CD8-positive, alpha-beta memory T cell (primary cell): ENCODE data around the gene WDR73. TPM values are rescaled to one million over a fixed set of nuclear protein-coding genes. Genes with fewer than 3 reads are reported as not detected.

Source experiments
- CTCF ChIA-PET: fragments of 350-600 bp; sonication (Branson Sonifier 250); formaldehyde crosslinking; loops from one replicate; lab custom pipeline; 2021; ENCODE audit warnings: antibody characterized with exemption; lab: Charles Lee
- POLR2A ChIA-PET: fragments of 350-600 bp; sonication (Branson Sonifier 250); formaldehyde crosslinking; loops from one replicate; lab custom pipeline; 2021; ENCODE audit warnings: antibody characterized with exemption; lab: Charles Lee
- DNase-seq, 5 donors: peaks; one replicate each; pipeline versions ENCODE4 v3.0.0 to v3.0.0-alpha.2; 2020 to 2022; ENCODE audit warnings: mixed read lengths in 1 of 5
- H3K27ac ChIP-seq: one replicate; pipeline ENCODE4 v1.7.0; 2013; ENCODE audit warnings: low read depth, mild to moderate bottlenecking, low read length, moderate library complexity
- H3K27me3 ChIP-seq: 2 replicates; pipeline ENCODE4 v1.7.0; 2013; ENCODE audit warnings: low read length, mild to moderate bottlenecking; ENCODE audit not compliant: insufficient read depth, poor library complexity, severe bottlenecking
- H3K36me3 ChIP-seq: 2 replicates; pipeline ENCODE4 v1.7.0; 2013; ENCODE audit warnings: mild to moderate bottlenecking, low read length, moderate library complexity; ENCODE audit not compliant: insufficient read depth
- H3K4me1 ChIP-seq: 2 replicates; pipeline ENCODE4 v1.7.0; 2013; ENCODE audit warnings: mild to moderate bottlenecking, low read length, moderate library complexity; ENCODE audit not compliant: insufficient read depth
- H3K4me3 ChIP-seq: 2 replicates; pipeline ENCODE4 v1.7.0; 2013; ENCODE audit warnings: mild to moderate bottlenecking, low read length
- H3K9me3 ChIP-seq: 2 replicates; pipeline ENCODE4 v1.7.0; 2013; ENCODE audit warnings: mild to moderate bottlenecking, low read length
- H3K27ac Mint-ChIP-seq, 8 donors: one replicate each; pipeline ENCODE4 v1.8.0; 2020 to 2021; ENCODE audit warnings: mixed read lengths in 8 of 8, mild to moderate bottlenecking in 6 of 8, inconsistent platforms in 3 of 8, moderate library complexity in 3 of 8
- H3K27me3 Mint-ChIP-seq, 2 donors: one replicate each; pipeline ENCODE4 v1.8.0; 2020 to 2021; ENCODE audit warnings: mixed read lengths in 2 of 2, mild to moderate bottlenecking in 1 of 2, moderate library complexity in 1 of 2
- H3K36me3 Mint-ChIP-seq, 3 donors: one replicate each; pipeline ENCODE4 v1.8.0; 2020 to 2021; ENCODE audit warnings: mixed read lengths in 3 of 3, inconsistent platforms in 1 of 3, mild to moderate bottlenecking in 1 of 3
- H3K4me1 Mint-ChIP-seq, 3 donors: one replicate each; pipeline ENCODE4 v1.8.0; 2020 to 2021; ENCODE audit warnings: mixed read lengths in 3 of 3, inconsistent platforms in 1 of 3, mild to moderate bottlenecking in 1 of 3
- H3K4me3 Mint-ChIP-seq, 7 donors: one replicate each; pipeline ENCODE4 v1.8.0; 2020 to 2021; ENCODE audit warnings: mixed read lengths in 7 of 7, mild to moderate bottlenecking in 6 of 7, moderate library complexity in 4 of 7, inconsistent platforms in 2 of 7
- H3K9me3 Mint-ChIP-seq, 5 donors: one replicate each; pipeline ENCODE4 v1.8.0; 2020 to 2022; ENCODE audit warnings: mixed read lengths in 5 of 5, mild to moderate bottlenecking in 3 of 5, moderate library complexity in 2 of 5, inconsistent platforms in 1 of 5
- polyA plus RNA-seq: library from polyadenylated mRNA; unstranded; fragments of 300-500 nt; fragmentation: Illumina TruSeq; gene quantifications from one replicate; pipeline ENCODE4 v1.2.3, GENCODE V29; 2021
- total RNA-seq, 2 experiments: library from RNA; stranded (reverse); gene quantifications; one replicate each; pipeline ENCODE4 v1.2.3, GENCODE V29; 2021

The WDR73 gene
- total and polyA plus RNA-seq, 3 experiments from 2014 or later: 14.8 to 27.7 (median 26.7) TPM

DNA sequence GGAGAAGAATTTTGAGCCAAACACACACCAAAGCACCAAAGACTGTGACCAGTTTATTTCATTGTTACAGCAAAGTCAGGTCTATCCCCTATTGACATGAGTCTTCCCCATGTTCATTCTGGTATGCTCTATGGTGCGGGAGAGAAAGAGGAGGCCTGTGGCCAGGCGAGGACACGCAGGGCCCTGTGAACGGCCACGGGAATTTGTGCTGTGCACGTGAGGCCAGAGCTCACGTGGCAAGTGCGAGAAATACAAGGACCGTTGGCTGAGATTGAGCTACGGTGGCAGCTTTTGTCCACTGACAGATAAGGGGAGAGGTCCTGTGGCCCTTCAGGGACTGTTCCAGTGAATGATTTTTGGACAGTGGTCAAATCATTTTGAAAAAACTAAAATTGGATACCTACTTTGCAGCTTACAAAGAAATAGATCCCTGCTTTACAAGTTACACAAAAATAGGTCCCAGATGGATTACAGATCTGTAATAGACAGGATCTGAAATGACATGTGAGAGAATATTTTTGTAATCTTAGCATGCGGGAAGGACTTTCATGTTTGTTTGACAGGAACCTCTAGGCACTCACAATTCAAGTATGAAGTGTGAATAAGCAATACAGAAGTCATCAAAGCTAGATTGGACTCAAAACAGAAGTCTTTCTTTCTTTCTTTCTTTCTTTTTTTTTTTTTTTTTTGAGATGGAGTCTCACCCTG is 44.1 kb downstream of the WDR73 start:
- ChIA-PET POLR2A (no interaction called here), CTCF (interaction anchor here (1.0 to 1.3 kb wide), 3 partner anchors 11 to 39 kb away, joined by 3 read pairs; no protein-coding TSS in a partner anchor)
- H3K9me3 Mint-ChIP-seq: no peaks in the 10 kb centered on the region
- H3K9me3 ChIP-seq: no peaks in the 10 kb centered on the region
- H3K4me1 Mint-ChIP-seq: peaks cover 28 to 44% (median 32%) of the 10 kb centered on the region in 3 donors
- peaks cover 13% of the 10 kb centered on the region for H3K4me1 ChIP-seq
- H3K27me3 Mint-ChIP-seq: no peaks in the 10 kb centered on the region
- H3K27me3 ChIP-seq: no peaks in the 10 kb centered on the region
- H3K4me3 Mint-ChIP-seq: no peak overlapping the region
- no peak overlapping the region for H3K4me3 ChIP-seq
- H3K36me3 ChIP-seq: no peaks in the 10 kb centered on the region
- peaks cover 3 to 54% (median 18%) of the 10 kb centered on the region in 3 donors for H3K36me3 Mint-ChIP-seq
- H3K27ac Mint-ChIP-seq: peak overlapping the region in 1 of 8 donors; percentile 75
- no peak for DNase-seq
- H3K27ac ChIP-seq: no peak overlapping the region

DNA sequence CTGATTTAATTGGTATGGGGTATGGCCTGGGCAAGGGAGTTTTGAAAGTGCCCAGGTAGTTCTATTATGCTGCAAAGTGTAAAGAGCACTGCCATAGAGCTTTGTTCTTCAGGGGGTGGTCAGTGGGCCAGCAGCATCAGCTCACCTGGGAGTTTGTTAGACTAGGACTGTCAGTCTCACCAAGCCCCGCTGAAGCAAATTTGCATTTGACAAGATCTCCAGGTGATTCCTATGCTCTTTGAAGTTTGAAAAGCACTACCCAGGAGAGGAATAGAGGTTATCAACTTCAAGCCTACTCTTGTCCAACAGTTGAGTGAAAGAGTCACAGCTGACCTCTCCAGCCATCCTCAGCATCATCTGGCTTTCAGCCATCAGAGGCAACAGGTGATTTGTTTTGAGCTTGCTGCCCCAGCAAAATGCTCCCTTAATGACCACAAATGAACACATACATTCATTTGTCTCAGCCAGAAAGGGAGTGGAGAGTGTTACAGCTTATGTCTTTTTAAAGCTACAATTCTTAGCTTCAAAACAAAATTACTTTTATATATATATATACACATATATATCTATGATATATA is 45.3 kb downstream of the WDR73 start:
- POLR2A ChIA-PET: interaction anchor here (0.5 to 0.8 kb wide), 2 partner anchors 13 to 37 kb away, joined by 3 to 4 read pairs; no protein-coding TSS in a partner anchor
- Histone ChIP-seq H3K27me3 (no peaks in the 10 kb centered on the region), H3K9me3 (no peaks in the 10 kb centered on the region), H3K36me3 (no peaks in the 10 kb centered on the region), H3K4me3 (no peak overlapping the region), H3K4me1 (peaks cover 20% of the 10 kb centered on the region), H3K27ac (no peak overlapping the region)
- H3K4me3 Mint-ChIP-seq: peak overlapping the region in 1 of 7 donors; percentile 69
- peaks cover 3 to 57% (median 15%) of the 10 kb centered on the region in 3 donors for H3K36me3 Mint-ChIP-seq
- peaks cover 37 to 55% (median 40%) of the 10 kb centered on the region in 3 donors for H3K4me1 Mint-ChIP-seq
- no peaks in the 10 kb centered on the region for H3K9me3 Mint-ChIP-seq
- H3K27me3 Mint-ChIP-seq: no peaks in the 10 kb centered on the region
- CTCF ChIA-PET: interaction anchor here (1.0 to 1.4 kb wide), 2 partner anchors 9 to 29 kb away, joined by 3 read pairs; no protein-coding TSS in a partner anchor
- no peak for DNase-seq
- H3K27ac Mint-ChIP-seq: peak overlapping the region in 1 of 8 donors; percentile 59

DNA sequence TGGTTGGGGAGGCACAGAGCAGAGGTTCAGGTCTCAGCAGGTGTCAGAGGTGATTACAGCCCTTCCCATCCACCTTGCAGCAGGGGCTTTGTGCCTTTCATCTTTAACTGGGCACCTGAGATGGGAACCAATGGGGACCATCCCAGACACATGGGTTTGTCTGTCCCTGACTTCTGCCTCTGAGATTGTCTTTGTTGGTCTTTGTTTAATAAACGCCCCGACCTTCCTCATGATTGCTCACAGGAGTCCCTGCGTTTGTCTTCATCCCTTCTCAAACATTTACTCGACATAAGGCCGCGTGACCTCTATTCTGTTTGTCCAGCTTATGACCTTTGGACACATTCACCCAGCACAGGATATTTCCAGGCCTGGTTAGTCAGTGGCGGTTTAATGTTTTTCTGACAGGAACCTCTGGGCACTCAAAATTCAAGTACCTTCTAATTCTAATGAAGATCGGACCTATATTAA is 47.4 kb downstream of the WDR73 start:
- Histone ChIP-seq H3K27ac (no peak overlapping the region), H3K27me3 (no peaks in the 10 kb centered on the region), H3K9me3 (no peaks in the 10 kb centered on the region), H3K4me1 (peaks cover 20% of the 10 kb centered on the region), H3K4me3 (no peak overlapping the region), H3K36me3 (no peaks in the 10 kb centered on the region)
- Mint-ChIP-seq H3K27me3 (no peaks in the 10 kb centered on the region), H3K27ac (peak overlapping the region in 4 of 8 donors; percentile 1 to 51 (median 42)), H3K4me3 (no peak overlapping the region), H3K4me1 (peaks cover 46 to 65% (median 52%) of the 10 kb centered on the region in 3 donors), H3K9me3 (no peaks in the 10 kb centered on the region), H3K36me3 (peaks cover 3 to 52% (median 12%) of the 10 kb centered on the region in 3 donors)
- no peak for DNase-seq
- ChIA-PET CTCF (no interaction called here), POLR2A (no interaction called here)

DNA sequence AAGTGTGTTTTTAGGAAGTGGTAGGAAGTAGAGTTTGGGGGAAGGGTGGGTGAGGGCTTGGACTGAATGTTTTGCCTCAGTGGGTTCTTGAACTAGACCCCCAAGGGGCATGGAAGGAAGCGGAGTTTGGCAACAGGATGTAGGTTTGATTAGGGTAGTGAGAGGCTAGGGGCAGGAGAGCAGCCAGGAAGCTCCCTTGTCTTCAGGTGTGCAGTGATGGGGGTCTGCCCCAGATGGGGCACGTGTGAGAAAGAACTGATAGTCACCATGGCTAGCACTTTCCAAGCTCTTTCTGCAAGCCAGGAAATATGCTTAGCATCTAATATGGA is 48.6 kb downstream of the WDR73 start:
- DNase-seq: no peak
- Histone ChIP-seq H3K9me3 (no peaks in the 10 kb centered on the region), H3K36me3 (no peaks in the 10 kb centered on the region), H3K4me3 (no peak overlapping the region), H3K27me3 (no peaks in the 10 kb centered on the region), H3K4me1 (peaks cover 20% of the 10 kb centered on the region), H3K27ac (peak overlapping the region; percentile 35)
- peak overlapping the region; percentile 5 to 86 (median 75) for H3K4me3 Mint-ChIP-seq
- H3K27ac Mint-ChIP-seq: peak overlapping the region; percentile 15 to 96 (median 84)
- no peaks in the 10 kb centered on the region for H3K9me3 Mint-ChIP-seq
- no peaks in the 10 kb centered on the region for H3K27me3 Mint-ChIP-seq
- H3K36me3 Mint-ChIP-seq: peaks cover 3 to 56% (median 12%) of the 10 kb centered on the region in 3 donors
- CTCF ChIA-PET: interaction anchor here (0.7 to 2.0 kb wide), 6 partner anchors 10 to 111 kb away, joined by 3 to 7 read pairs (median 4); partner anchors contain the start of genes SEC11A and WDR73
- peaks cover 50 to 71% (median 60%) of the 10 kb centered on the region in 3 donors for H3K4me1 Mint-ChIP-seq
- POLR2A ChIA-PET: interaction anchor here (0.6 to 1.3 kb wide), 4 partner anchors 9 to 26 kb away, joined by 3 to 4 read pairs (median 4); no protein-coding TSS in a partner anchor

DNA sequence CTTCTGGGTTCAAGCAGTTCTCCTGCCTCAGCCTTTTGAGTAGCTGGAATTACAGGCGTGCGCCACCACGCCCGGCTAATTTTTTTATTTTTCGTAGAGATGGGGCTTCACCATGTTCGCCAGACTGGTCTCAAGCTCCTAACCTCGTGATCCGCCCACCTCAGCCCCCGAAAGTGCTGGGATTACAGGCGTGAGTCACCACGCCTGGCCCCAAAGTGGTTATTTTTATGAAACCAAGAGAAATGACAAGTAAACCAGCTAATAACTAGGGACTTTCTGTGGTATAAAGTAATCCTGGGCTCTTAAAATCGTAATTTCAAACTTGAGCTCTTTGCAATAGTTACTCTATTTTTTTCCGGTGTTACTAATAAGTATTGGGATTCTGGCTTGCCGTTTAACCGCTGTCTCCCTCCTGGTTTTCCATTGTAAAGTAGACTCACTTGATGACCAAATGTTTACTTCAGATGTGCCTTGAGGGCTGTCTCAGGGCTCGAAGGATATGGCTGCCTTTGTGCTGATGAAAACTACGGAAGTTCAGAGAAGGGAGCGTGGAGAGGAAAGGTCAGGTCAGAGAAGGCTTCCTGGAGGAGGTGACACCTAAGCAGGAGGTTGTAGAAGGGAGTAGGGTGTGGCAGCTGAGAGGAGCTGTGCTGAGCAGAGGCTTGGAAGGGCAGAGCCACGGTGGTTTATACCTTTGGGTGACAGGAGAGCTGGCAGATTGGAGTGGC is 49.1 kb downstream of the WDR73 start:
- Mint-ChIP-seq H3K27me3 (no peaks in the 10 kb centered on the region), H3K27ac (peak overlapping the region; percentile 15 to 96 (median 84)), H3K9me3 (no peaks in the 10 kb centered on the region), H3K4me3 (peak overlapping the region; percentile 5 to 86 (median 75)), H3K4me1 (peaks cover 52 to 74% (median 65%) of the 10 kb centered on the region in 3 donors), H3K36me3 (peaks cover 3 to 57% (median 12%) of the 10 kb centered on the region in 3 donors)
- H3K27ac ChIP-seq: peak overlapping the region; percentile 35
- no peaks in the 10 kb centered on the region for H3K9me3 ChIP-seq
- H3K4me1 ChIP-seq: peaks cover 20% of the 10 kb centered on the region
- CTCF ChIA-PET: interaction anchor here (0.7 to 2.0 kb wide), 6 partner anchors 10 to 111 kb away, joined by 3 to 7 read pairs (median 4); partner anchors contain the start of genes SEC11A and WDR73
- peak in 2 of 5 donors; percentile 24 to 63 for DNase-seq
- H3K27me3 ChIP-seq: no peaks in the 10 kb centered on the region
- no peak overlapping the region for H3K4me3 ChIP-seq
- H3K36me3 ChIP-seq: no peaks in the 10 kb centered on the region
- POLR2A ChIA-PET: interaction anchor here (0.6 to 1.3 kb wide), 4 partner anchors 8 to 27 kb away, joined by 3 to 4 read pairs (median 4); no protein-coding TSS in a partner anchor

DNA sequence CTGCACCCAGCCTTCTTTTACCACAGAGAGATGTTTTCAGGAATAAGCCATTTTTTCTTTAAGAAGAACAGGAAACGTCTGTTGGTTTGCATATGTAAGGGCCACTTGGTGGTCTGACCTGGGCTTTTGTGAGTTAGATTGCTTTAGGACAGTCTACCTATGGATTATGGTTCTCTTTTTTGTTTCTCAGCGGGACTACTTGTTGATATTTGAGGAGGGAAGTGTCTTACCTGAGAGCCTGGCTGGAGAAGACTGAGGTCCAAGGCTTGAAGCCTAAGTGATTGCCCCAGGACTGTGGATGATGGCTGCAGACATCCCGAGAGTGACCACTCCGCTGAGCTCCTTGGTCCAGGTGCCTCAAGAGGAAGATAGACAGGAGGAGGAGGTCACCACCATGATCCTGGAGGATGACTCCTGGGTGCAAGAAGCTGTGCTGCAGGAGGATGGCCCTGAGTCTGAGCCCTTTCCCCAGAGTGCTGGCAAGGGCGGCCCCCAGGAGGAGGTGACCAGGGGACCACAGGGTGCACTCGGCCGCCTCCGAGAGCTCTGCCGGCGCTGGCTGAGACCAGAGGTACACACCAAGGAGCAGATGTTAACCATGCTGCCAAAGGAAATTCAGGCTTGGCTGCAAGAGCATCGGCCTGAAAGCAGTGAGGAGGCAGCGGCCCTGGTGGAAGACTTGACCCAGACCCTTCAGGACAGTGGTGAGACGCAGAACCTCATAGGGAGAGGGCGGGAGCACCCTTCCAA is 50.3 kb downstream of the WDR73 start:
- ChIA-PET CTCF (interaction anchor here (1.8 to 2.0 kb wide), 2 partner anchors 16 to 112 kb away, joined by 5 to 7 read pairs; partner anchors contain the start of gene SEC11A), POLR2A (no interaction called here)
- Histone ChIP-seq H3K27me3 (no peaks in the 10 kb centered on the region), H3K4me1 (peaks cover 32% of the 10 kb centered on the region), H3K27ac (no peak overlapping the region), H3K36me3 (no peaks in the 10 kb centered on the region), H3K9me3 (no peaks in the 10 kb centered on the region), H3K4me3 (no peak overlapping the region)
- peaks cover 3 to 47% (median 9%) of the 10 kb centered on the region in 3 donors for H3K36me3 Mint-ChIP-seq
- no peak for DNase-seq
- no peaks in the 10 kb centered on the region for H3K9me3 Mint-ChIP-seq
- H3K27me3 Mint-ChIP-seq: no peaks in the 10 kb centered on the region
- H3K4me1 Mint-ChIP-seq: peaks cover 52 to 77% (median 76%) of the 10 kb centered on the region in 3 donors
- H3K4me3 Mint-ChIP-seq: peak overlapping the region; percentile 5 to 75 (median 67)
- H3K27ac Mint-ChIP-seq: peak overlapping the region in 6 of 8 donors; percentile 49 to 98 (median 80)

DNA sequence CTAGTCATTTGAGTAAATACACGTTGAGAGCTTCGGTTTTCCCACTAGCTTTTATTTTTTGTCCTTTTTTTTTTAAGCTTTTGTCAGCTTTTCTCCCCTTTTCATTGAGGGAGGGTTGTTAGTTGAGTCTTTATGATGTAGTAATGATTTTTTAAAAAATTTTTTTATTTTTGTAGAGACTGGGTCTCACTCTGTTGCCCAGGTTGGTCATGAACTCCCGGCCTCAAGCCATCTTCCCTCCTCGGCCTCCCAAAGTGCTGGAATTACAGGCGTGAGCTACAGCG is 52.6 kb downstream of the WDR73 start:
- Histone ChIP-seq H3K27ac (peak overlapping the region; percentile 60), H3K4me1 (peaks cover 43% of the 10 kb centered on the region), H3K36me3 (no peaks in the 10 kb centered on the region), H3K27me3 (no peaks in the 10 kb centered on the region), H3K4me3 (peak overlapping the region; percentile 96), H3K9me3 (no peaks in the 10 kb centered on the region)
- peaks cover 60 to 88% (median 85%) of the 10 kb centered on the region in 3 donors for H3K4me1 Mint-ChIP-seq
- no peaks in the 10 kb centered on the region for H3K27me3 Mint-ChIP-seq
- peak overlapping the region; percentile 94 to 99 (median 98) for H3K4me3 Mint-ChIP-seq
- no peaks in the 10 kb centered on the region for H3K9me3 Mint-ChIP-seq
- peak overlapping the region in 6 of 8 donors; percentile 41 to 84 (median 75) for H3K27ac Mint-ChIP-seq
- DNase-seq: no peak
- POLR2A ChIA-PET: interaction anchor here (0.6 to 1.9 kb wide), 4 partner anchors 30 to 1043 kb away, joined by 3 to 11 read pairs (median 6); no protein-coding TSS in a partner anchor
- CTCF ChIA-PET: interaction anchor here (0.7 to 1.9 kb wide), 5 partner anchors 13 to 327 kb away, joined by 3 to 8 read pairs (median 4); partner anchors contain the start of gene WDR73
- peaks cover 3 to 30% (median 4%) of the 10 kb centered on the region in 3 donors for H3K36me3 Mint-ChIP-seq
